Activated naive CD4-positive, alpha-beta T cell treated with anti-CD3 and anti-CD28 coated beads for 36 hours (primary cell): ENCODE results near the gene MYBPC2. TPM values are rescaled to one million over a fixed set of nuclear protein-coding genes. Genes with fewer than 3 reads are reported as not detected.

Experiments
- CTCF ChIA-PET: fragments of 350-600 bp; sonication (Branson Sonifier 250); formaldehyde crosslinking; loops from one replicate; lab custom pipeline; 2021; ENCODE audit warnings: antibody characterized with exemption; lab: Charles Lee
- DNase-seq: peaks from one replicate; pipeline ENCODE4 v3.0.0-alpha.2; 2020
- H3K27ac Mint-ChIP-seq: one replicate; pipeline ENCODE4 v1.8.0; 2021; ENCODE audit warnings: mild to moderate bottlenecking, mixed read lengths
- H3K27me3 Mint-ChIP-seq: one replicate; pipeline ENCODE4 v1.8.0; 2021; ENCODE audit warnings: low read depth, mixed read lengths
- H3K36me3 Mint-ChIP-seq: one replicate; pipeline ENCODE4 v1.8.0; 2021; ENCODE audit warnings: low read depth, mixed read lengths
- H3K4me1 Mint-ChIP-seq: one replicate; pipeline ENCODE4 v1.8.0; 2021; ENCODE audit warnings: low read depth, mixed read lengths
- H3K4me3 Mint-ChIP-seq: one replicate; pipeline ENCODE4 v1.8.0; 2021; ENCODE audit warnings: mild to moderate bottlenecking, moderate library complexity, mixed read lengths
- H3K9me3 Mint-ChIP-seq: one replicate; pipeline ENCODE4 v1.8.0; 2021; ENCODE audit warnings: mixed read lengths
- intact Hi-C: fragments of 100-400 bp; cut with micrococcal nuclease; formaldehyde crosslinking; loops from one replicate; pipeline ENCODE4 v1.15.1; 2023
- total RNA-seq, 2 experiments: library from RNA; stranded (reverse); gene quantifications; one replicate each; pipeline ENCODE4 v1.2.3, GENCODE V29; 2021

Gene MYBPC2
- total RNA-seq, 2 experiments from 2014 or later = 0.64 to 1.6 TPM

DNA sequence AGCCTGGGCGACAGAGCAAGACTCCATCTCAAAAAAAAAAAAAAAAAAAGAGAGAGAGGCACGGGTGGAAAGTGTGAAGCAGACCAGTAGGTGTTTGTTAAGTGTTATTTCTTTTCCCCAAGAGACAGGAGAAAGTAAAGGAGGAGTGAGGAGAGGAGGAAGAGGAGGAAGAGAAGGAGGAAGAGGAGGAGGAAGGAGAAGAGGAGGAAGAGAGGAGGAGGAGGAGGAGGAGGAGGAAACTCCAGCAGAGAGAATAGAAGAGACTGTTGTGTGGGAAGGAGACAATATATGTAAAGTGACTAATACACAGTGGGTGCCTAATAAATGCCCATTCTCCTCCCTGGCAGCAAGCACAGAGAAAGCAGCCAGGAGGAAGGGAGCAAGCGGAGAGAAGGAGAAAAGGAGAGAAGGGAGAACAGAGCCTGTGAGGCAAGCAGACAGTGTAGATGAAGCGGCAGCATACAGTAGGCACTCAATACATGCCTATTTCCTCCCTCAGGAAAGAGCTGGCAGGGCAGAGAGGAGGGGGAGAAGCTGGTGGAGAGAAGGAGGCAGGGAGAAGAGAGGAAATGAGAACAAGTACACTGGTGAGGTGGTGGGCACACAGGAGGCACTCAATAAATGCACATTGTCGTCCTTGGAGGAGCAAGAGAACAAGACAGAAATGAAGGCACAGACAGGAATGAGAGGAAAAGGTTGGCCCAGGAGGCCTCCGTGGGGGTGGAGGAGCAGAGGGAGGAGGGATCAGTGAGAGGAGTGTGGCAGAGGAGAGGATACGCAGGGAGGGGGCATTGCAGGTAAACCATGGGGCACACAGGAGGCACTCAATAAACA, 61.7 kb downstream of the MYBPC2 start:
- peaks cover 3% of the 10 kb centered on the region for H3K27me3 Mint-ChIP-seq
- H3K9me3 Mint-ChIP-seq = no peaks in the 10 kb centered on the region
- CTCF ChIA-PET = no interaction called here
- H3K36me3 Mint-ChIP-seq = peaks cover 4% of the 10 kb centered on the region
- intact Hi-C loops = no loop called here
- DNase-seq = no peak
- peaks cover 25% of the 10 kb centered on the region for H3K4me1 Mint-ChIP-seq
- no peak overlapping the region for H3K4me3 Mint-ChIP-seq
- no peak overlapping the region for H3K27ac Mint-ChIP-seq

DNA sequence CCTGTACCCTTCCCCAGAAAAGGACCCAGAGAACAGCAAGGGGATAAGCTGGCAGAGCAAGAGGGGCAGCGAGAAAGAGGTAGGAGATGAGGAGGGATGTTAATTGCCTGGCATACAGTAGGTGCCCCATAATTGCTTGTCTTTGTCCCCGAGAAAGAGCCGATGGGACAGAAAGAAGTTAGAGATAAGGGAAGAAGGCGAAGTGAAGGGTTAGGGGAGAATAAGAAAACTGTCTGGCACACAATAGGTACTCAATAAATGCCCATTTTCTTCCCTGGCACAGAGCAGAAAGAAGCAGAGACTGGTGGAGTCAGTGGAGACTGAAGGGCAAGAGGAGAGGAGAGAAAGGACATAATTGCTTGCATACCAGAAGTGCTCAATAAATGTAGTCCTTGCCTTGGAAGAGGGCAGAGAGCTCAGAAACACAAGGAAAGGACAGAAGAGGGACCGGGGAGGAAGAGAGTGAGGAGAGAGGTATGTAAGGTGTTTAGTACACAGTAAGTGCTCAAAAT, 62.4 kb downstream of the MYBPC2 start:
- H3K36me3 Mint-ChIP-seq = peaks cover 1% of the 10 kb centered on the region
- H3K4me3 Mint-ChIP-seq = no peak overlapping the region
- H3K27ac Mint-ChIP-seq = no peak overlapping the region
- no peaks in the 10 kb centered on the region for H3K9me3 Mint-ChIP-seq
- peaks cover 3% of the 10 kb centered on the region for H3K27me3 Mint-ChIP-seq
- no peak for DNase-seq
- peaks cover 22% of the 10 kb centered on the region for H3K4me1 Mint-ChIP-seq
- intact Hi-C loops = no loop called here
- CTCF ChIA-PET = no interaction called here

DNA sequence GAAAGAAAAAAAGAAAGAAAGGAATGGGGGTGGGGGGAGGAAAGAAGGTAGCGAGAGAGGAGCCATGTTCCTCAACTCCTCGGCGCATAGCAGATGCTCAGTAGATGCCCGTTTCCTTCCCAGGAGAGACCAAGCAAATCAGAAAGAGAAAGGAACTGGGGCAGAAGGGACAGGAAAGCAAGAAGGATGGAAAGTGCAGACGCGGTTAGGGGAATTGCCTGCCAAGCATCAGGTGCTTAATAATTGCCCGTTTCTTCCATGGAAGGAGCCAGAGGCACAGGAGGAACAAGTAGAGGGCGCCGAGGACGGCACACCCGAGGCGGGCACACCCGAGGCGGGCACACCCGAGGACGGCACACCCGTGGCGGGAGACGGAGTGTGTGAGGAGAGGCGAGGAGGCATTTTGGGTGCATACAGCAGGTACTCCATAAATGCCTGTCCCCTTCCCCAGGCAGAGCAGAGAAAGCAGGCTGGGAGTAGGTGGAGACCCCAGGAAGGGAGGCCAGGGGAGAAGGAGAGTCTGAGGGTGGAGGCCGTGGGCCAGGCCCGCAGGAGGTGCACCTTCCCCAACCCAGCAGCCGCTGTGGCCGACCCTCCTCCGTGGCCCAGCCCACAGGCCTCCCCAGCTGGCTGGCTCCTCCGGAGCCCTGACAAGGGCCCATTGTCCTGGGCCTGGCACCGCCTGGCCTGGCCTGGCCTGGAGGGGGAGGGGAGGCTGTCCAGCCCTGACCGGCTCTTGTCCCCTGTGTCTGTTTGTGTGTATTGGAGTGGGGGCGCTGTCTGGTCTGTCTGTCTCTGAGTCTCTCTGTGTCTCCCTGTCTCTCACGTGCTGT, 63.7 kb downstream of the MYBPC2 start:
- Mint-ChIP-seq H3K4me1 (peaks cover 11% of the 10 kb centered on the region), H3K9me3 (no peaks in the 10 kb centered on the region), H3K27me3 (peaks cover 3% of the 10 kb centered on the region), H3K27ac (no peak overlapping the region), H3K36me3 (peaks cover 1% of the 10 kb centered on the region), H3K4me3 (no peak overlapping the region)
- intact Hi-C loops = no loop called here
- CTCF ChIA-PET = interaction anchor here (0.7 kb wide), 1 partner anchor 81 kb away, joined by 3 read pairs; no protein-coding TSS in a partner anchor
- DNase-seq = no peak

GRCh38 chr19:50497022-50497405, 64.3 kb downstream of the MYBPC2 start:
- CTCF ChIA-PET = no interaction called here
- Mint-ChIP-seq H3K27ac (no peak overlapping the region), H3K9me3 (no peaks in the 10 kb centered on the region), H3K27me3 (no peaks in the 10 kb centered on the region), H3K36me3 (no peaks in the 10 kb centered on the region), H3K4me1 (peaks cover 5% of the 10 kb centered on the region), H3K4me3 (no peak overlapping the region)
- no peak for DNase-seq
- intact Hi-C loops = no loop called here

DNA sequence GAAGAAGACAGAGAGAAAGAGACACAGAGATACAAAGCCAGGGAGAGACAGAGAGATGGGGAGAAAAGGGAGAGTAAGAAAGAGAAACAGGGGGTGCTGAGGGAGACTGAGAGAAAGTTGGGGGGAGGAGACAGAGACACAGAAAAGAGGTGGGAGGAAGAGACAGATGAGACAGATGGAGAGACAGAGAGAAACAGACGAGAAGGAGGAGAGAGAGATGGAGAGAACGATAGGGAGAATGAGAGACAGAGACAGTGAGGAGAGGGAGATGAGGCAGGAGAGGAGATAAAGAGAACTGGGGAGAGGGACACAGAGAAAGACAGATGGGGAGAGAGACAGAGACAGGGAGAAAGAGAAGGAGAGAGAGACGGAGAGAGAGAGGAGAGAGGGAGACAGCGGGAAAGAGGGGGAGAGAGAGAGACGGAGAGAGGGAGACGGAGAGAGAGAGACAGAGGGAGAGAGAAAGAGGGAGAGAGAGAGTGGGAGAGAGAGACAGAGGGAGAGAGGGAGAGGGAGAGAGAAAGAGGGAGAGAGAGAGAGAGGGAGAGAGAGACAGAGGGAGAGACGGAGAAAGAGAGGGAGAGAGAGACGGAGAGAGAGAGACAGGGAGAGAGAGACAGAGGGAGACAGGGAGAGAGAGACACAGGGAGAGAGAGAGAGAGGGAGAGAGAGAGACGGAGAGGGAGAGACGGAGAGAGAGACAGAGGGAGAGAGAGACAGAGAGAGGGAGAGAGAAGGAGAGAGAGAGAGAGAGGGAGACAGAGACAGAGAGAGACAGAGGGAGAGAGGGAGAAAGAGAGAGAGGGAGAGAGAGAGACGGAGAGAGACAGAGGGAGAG, 65.7 kb downstream of the MYBPC2 start:
- intact Hi-C loops = no loop called here
- H3K4me3 Mint-ChIP-seq = no peak overlapping the region
- DNase-seq = no peak
- no peaks in the 10 kb centered on the region for H3K36me3 Mint-ChIP-seq
- CTCF ChIA-PET = no interaction called here
- H3K27me3 Mint-ChIP-seq = no peaks in the 10 kb centered on the region
- no peaks in the 10 kb centered on the region for H3K9me3 Mint-ChIP-seq
- no peaks in the 10 kb centered on the region for H3K4me1 Mint-ChIP-seq
- no peak overlapping the region for H3K27ac Mint-ChIP-seq

GRCh38 chr19:50500060-50500752, 67.5 kb downstream of the MYBPC2 start:
- intact Hi-C loops = no loop called here
- CTCF ChIA-PET = interaction anchor here (0.6 kb wide), 1 partner anchor 562 kb away, joined by 5 read pairs; no protein-coding TSS in a partner anchor
- DNase-seq = peak; percentile 22
- H3K4me3 Mint-ChIP-seq = no peak overlapping the region
- no peaks in the 10 kb centered on the region for H3K4me1 Mint-ChIP-seq
- no peaks in the 10 kb centered on the region for H3K36me3 Mint-ChIP-seq
- H3K27ac Mint-ChIP-seq = no peak overlapping the region
- no peaks in the 10 kb centered on the region for H3K27me3 Mint-ChIP-seq
- no peaks in the 10 kb centered on the region for H3K9me3 Mint-ChIP-seq

DNA sequence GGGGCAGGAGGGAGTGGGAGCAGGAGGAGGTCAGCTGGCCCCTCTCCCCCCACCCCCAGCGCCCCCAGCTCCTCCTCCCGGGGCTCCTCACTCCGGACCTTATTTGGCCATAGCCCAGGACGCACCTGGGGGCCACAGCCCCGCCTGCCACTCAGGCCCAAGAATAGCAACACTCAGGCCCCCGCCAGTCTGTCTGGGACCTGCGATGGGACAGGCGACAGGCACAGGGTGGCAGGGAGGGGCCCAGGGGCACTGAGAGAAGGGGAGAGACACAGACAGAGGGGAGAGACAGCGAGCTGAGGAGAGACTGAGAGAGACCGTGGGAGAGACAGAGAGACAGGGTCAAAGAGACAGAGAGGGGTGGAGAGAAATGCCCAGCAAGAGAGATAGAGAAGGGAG, 68.1 kb downstream of the MYBPC2 start:
- no peak overlapping the region for H3K27ac Mint-ChIP-seq
- H3K4me3 Mint-ChIP-seq = no peak overlapping the region
- intact Hi-C loops = no loop called here
- DNase-seq = no peak
- H3K36me3 Mint-ChIP-seq = no peaks in the 10 kb centered on the region
- H3K9me3 Mint-ChIP-seq = no peaks in the 10 kb centered on the region
- H3K4me1 Mint-ChIP-seq = no peaks in the 10 kb centered on the region
- CTCF ChIA-PET = interaction anchor here (0.6 kb wide), 1 partner anchor 562 kb away, joined by 5 read pairs; no protein-coding TSS in a partner anchor
- no peaks in the 10 kb centered on the region for H3K27me3 Mint-ChIP-seq

GRCh38 chr19:50501186-50501567, 68.5 kb downstream of the MYBPC2 start:
- no peak overlapping the region for H3K27ac Mint-ChIP-seq

DNA sequence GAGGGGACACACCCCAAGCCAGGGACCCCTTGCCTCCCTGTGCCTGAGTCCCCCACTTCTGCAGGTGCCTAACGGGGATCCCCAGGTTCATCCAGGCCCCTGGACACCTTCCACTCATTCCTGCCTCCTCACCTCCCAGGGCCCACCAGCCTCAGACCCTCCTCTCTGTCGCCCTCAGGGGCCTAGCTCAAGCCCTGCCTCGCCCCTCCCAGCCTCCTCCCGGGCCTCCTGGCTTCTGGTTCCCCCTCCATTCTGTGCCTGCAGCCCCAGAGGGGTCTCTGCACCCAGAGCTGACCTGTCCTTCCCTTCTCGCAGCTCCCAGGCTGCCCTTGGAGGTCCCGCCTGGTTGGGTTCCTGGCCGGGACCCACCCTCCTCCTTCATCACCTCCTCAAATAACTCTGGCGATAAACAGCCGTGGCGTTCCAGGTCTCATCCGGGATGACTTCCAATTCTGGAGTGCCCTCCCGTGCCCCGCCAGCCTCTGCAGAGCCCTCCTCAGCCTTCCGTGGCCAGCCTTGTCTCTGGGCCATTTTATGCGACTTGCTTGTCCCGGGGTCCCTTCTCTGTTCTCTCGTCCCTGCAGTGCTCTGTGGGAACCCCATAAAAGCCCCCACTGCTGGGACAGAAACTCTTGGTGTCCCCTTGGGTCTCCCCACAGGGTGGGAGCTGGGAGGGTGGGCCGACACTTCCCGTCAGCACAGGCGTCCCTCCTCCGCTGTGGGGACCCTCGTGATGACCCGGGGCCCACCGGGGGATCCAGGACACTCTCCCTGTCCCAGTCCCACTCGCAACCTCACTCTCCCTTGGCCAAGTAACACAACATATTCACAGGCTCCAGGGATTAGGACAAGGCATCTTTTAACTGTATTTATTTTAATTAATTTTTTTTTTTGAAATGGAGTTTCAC, 69.1 kb downstream of the MYBPC2 start:
- Mint-ChIP-seq H3K36me3 (no peaks in the 10 kb centered on the region), H3K27ac (no peak overlapping the region)

More at GRCh38 chr19:50501186-50501567, 68.5 kb downstream of the MYBPC2 start:
- CTCF ChIA-PET = no interaction called here
- intact Hi-C loops = no loop called here
- Mint-ChIP-seq H3K4me1 (no peaks in the 10 kb centered on the region), H3K36me3 (no peaks in the 10 kb centered on the region), H3K27me3 (no peaks in the 10 kb centered on the region), H3K4me3 (no peak overlapping the region), H3K9me3 (no peaks in the 10 kb centered on the region)
- DNase-seq = no peak

GRCh38 chr19:50505856-50506611, 73.3 kb downstream of the MYBPC2 start:
- no peaks in the 10 kb centered on the region for H3K9me3 Mint-ChIP-seq
- H3K4me1 Mint-ChIP-seq = peaks cover 14% of the 10 kb centered on the region
- H3K4me3 Mint-ChIP-seq = no peak overlapping the region
- intact Hi-C loops = no loop called here
- no peak for DNase-seq
- CTCF ChIA-PET = no interaction called here
- H3K36me3 Mint-ChIP-seq = peaks cover 2% of the 10 kb centered on the region
- H3K27ac Mint-ChIP-seq = no peak overlapping the region
- H3K27me3 Mint-ChIP-seq = no peaks in the 10 kb centered on the region

More for the DNA sequence above, 69.1 kb downstream of the MYBPC2 start:
- no peaks in the 10 kb centered on the region for H3K4me1 Mint-ChIP-seq
- H3K9me3 Mint-ChIP-seq = no peaks in the 10 kb centered on the region
- CTCF ChIA-PET = no interaction called here
- H3K27me3 Mint-ChIP-seq = no peaks in the 10 kb centered on the region
- H3K4me3 Mint-ChIP-seq = no peak overlapping the region
- intact Hi-C loops = no loop called here
- DNase-seq = no peak
